Natural killer cell (primary cell): ENCODE measurements around the gene FHIT. TPM values are rescaled to one million over a fixed set of nuclear protein-coding genes. Genes with fewer than 3 reads are reported as not detected.
A peak's percentile ranks its signal among the peaks of the same experiment; 100 is the strongest.

Source experiments
- ATAC-seq, 3 donors: fragments of 150-1000 bp in 2 of 3; fragments of 200-7000 bp in 1 of 3; cut with Tn5 transposase; 1 replicate in 1 of 3; 2 replicates in 2 of 3; pipeline ENCODE4 v1.10.0; 2021; ENCODE audit warnings: mild to moderate bottlenecking in 2 of 3, moderate library complexity in 2 of 3
- DNase-seq, 2 donors: peaks; one replicate each; pipeline versions ENCODE4 v3.0.0 to v3.0.0-alpha.2; 2013 to 2021; ENCODE audit warnings: mixed read lengths in 1 of 2
- H3K27ac ChIP-seq: one replicate; pipeline ENCODE4 v1.5.1; 2013; ENCODE audit warnings: mild to moderate bottlenecking, low read length
- H3K27me3 ChIP-seq: one replicate; pipeline ENCODE4 v1.6.1; 2013; ENCODE audit warnings: low read length; ENCODE audit not compliant: control insufficient read depth, insufficient read depth
- H3K36me3 ChIP-seq: one replicate; pipeline ENCODE4 v1.6.1; 2013; ENCODE audit warnings: low read length; ENCODE audit not compliant: control insufficient read depth, insufficient read depth
- H3K4me1 ChIP-seq: one replicate; pipeline ENCODE4 v1.6.1; 2013; ENCODE audit warnings: low read length; ENCODE audit not compliant: control insufficient read depth, insufficient read depth
- H3K4me3 ChIP-seq: one replicate; pipeline ENCODE4 v1.5.1; 2013; ENCODE audit warnings: low read length
- H3K9me3 ChIP-seq: one replicate; pipeline ENCODE4 v1.6.1; 2013; ENCODE audit warnings: low read length; ENCODE audit not compliant: control insufficient read depth, insufficient read depth
- H3K27ac Mint-ChIP-seq, 2 donors: one replicate each; pipeline ENCODE4 v1.8.0; 2022; ENCODE audit warnings: mild to moderate bottlenecking in 2 of 2, mixed read lengths in 2 of 2, moderate library complexity in 1 of 2
- H3K27me3 Mint-ChIP-seq, 2 donors: one replicate each; pipeline ENCODE4 v1.8.0; 2022; ENCODE audit warnings: low read depth in 2 of 2, mixed read lengths in 2 of 2
- H3K36me3 Mint-ChIP-seq: one replicate; pipeline ENCODE4 v1.8.0; 2022; ENCODE audit warnings: mixed read lengths
- H3K4me1 Mint-ChIP-seq, 2 donors: one replicate each; pipeline ENCODE4 v1.8.0; 2022; ENCODE audit warnings: mixed read lengths in 2 of 2
- H3K4me3 Mint-ChIP-seq: one replicate; pipeline ENCODE4 v1.8.0; 2022; ENCODE audit warnings: mild to moderate bottlenecking, moderate library complexity, mixed read lengths
- H3K9me3 Mint-ChIP-seq, 2 donors: one replicate each; pipeline ENCODE4 v1.8.0; 2022; ENCODE audit warnings: mixed read lengths in 2 of 2
- CTCF ChIP-seq: fragments of 200-600 bp; IDR thresholded peaks from one replicate; pipeline ENCODE4 v1.8.0; 2022; ENCODE audit warnings: antibody characterized with exemption
- WGBS: methylation state at CpG from one replicate; pipeline ENCODE4 v1.1.7; 2013; ENCODE audit warnings: missing lambda C conversion rate; ENCODE audit not compliant: insufficient coverage; 5-methylcytosine and 5-hydroxymethylcytosine counted together
- intact Hi-C: fragments of 100-400 bp; cut with micrococcal nuclease; formaldehyde crosslinking; loops from one replicate; pipeline ENCODE4 v1.14.2; 2022
- total RNA-seq, 4 donors: library from RNA; stranded (reverse); fragments of 120-200 nt in 1 of 4; gene quantifications; one replicate each; pipeline versions ENCODE4 v1.2.3 to v1.2.4, GENCODE V29; 2013 to 2022

Gene FHIT
- total RNA-seq, 3 donors from 2014 or later (not counting 1 experiment from before 2014, with no cell fraction given), result 2.7 to 6.1 (median 3.3) TPM

DNA sequence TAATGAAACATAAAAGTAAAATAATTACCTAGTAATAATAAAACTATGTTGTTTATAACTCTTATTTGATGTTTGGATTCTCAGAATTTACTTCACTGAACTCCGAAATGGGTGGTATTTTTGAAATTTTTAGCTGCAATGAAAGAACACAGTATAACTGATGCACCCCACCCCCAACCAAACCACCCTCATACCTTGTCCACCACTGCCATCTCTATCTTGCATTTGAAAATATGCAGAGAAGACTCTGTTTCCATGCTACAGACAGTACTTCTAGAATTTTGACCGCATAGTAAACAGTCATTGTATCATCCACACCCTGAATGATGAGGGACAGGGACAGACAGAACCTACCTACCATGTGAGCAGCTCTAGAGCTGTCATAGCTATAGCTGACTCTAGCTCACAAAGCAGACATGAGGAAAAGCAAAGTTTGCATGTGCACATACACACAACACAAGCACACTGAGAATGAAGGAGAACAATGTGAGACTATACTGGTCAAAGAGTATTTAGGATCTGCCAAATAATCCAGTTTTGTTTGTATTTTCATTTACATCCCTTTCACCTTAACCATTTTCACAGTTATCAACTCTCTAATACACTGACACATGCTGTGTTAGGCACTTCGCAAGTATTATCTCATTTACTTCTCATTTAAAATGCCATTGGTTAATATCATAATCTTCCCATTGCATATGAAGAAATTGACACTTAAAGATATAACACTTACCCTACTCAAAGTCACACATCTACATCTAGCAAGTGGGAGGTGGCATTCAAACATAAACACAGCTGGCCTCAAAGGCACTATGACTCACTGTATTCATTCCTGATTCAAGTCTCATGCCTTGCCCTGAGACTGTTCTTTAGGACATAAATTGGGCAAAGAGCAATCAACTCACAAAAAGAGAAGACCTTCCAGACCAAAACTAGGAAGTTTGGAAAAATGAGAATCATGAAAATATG is 1186.8 kb downstream of the FHIT start:
- TF ChIP-seq CTCF, result no peak
- Histone ChIP-seq H3K27me3 (no peaks in the 10 kb centered on the region), H3K36me3 (no peaks in the 10 kb centered on the region), H3K9me3 (no peaks in the 10 kb centered on the region), H3K27ac (peak overlapping the region; percentile 24), H3K4me3 (no peak overlapping the region), H3K4me1 (peaks cover 10% of the 10 kb centered on the region)
- H3K9me3 Mint-ChIP-seq, result no peaks in the 10 kb centered on the region
- no peaks in the 10 kb centered on the region for H3K27me3 Mint-ChIP-seq
- peak in 1 of 2 donors; percentile 39 for DNase-seq
- H3K4me3 Mint-ChIP-seq, result peak overlapping the region; percentile 60
- peak; percentile 85 to 91 (median 88) for ATAC-seq
- intact Hi-C loops, result loop anchor here (1.0 to 2.0 kb wide), 3 partner anchors 47 to 108 kb away; no protein-coding TSS in a partner anchor
- WGBS, result 85% methylated on average over 3 of the region's 3 CpGs
- H3K27ac Mint-ChIP-seq, result peak overlapping the region; percentile 73 to 91
- peaks cover 35 to 39% of the 10 kb centered on the region in 2 donors for H3K4me1 Mint-ChIP-seq
- H3K36me3 Mint-ChIP-seq, result no peaks in the 10 kb centered on the region

DNA sequence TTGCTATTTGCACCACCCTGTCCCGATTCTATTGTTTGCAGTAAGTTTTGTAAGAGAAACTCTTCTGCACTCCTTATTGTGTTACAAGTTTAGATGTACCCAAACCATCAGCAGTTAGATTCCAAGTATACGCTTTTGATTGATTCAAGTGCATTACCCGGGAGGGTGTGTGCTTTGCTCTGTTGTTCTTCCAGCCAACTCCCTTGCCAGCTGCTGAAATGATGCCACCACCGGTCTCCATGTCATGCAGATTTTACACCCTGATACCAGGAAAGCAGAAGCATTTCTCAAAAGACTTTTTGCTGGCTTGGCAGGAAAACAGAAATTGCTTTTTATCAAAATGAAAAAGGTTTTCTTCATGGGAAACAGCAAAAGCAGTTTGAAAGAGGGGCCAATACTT is 1194.8 kb downstream of the FHIT start:
- no peaks in the 10 kb centered on the region for H3K27me3 ChIP-seq
- H3K4me3 Mint-ChIP-seq, result no peak overlapping the region
- ATAC-seq, result no peak
- WGBS, result 66% methylated on average over 4 of the region's 4 CpGs
- DNase-seq, result peak in 1 of 2 donors; percentile 37
- H3K36me3 ChIP-seq, result no peaks in the 10 kb centered on the region
- no peaks in the 10 kb centered on the region for H3K4me1 Mint-ChIP-seq
- H3K9me3 ChIP-seq, result no peaks in the 10 kb centered on the region
- no peak overlapping the region for H3K4me3 ChIP-seq
- no peak overlapping the region for H3K27ac Mint-ChIP-seq
- intact Hi-C loops, result no loop called here
- no peaks in the 10 kb centered on the region for H3K4me1 ChIP-seq
- H3K9me3 Mint-ChIP-seq, result peaks cover 0 to 2% of the 10 kb centered on the region in 2 donors
- no peak overlapping the region for H3K27ac ChIP-seq
- no peaks in the 10 kb centered on the region for H3K27me3 Mint-ChIP-seq
- TF ChIP-seq CTCF, result no peak
- no peaks in the 10 kb centered on the region for H3K36me3 Mint-ChIP-seq

DNA sequence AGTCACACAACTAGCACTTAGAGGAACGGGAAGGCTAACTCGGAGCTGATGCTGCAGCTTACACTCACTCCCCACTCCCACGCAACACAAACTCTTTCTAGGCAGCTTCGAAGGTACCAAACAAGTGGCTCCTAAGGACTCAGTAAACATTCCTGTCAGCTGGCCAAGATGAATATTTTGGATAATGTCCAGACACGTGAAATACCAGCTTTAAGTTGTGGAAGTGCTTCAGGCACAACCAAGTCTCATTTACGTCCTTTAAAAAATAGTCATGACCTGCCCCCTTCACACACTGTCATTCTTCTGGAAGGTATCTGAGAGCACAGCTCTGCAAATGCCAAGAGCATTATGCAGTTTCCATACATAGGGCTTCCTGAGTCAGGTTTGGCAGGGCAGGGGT is 1195.5 kb downstream of the FHIT start:
- Mint-ChIP-seq H3K27ac (no peak overlapping the region), H3K27me3 (no peaks in the 10 kb centered on the region), H3K9me3 (peaks cover 0 to 2% of the 10 kb centered on the region in 2 donors), H3K4me1 (no peaks in the 10 kb centered on the region), H3K36me3 (no peaks in the 10 kb centered on the region), H3K4me3 (no peak overlapping the region)
- 91% methylated on average over 6 of the region's 6 CpGs for WGBS
- Histone ChIP-seq H3K9me3 (no peaks in the 10 kb centered on the region), H3K27ac (no peak overlapping the region), H3K4me1 (no peaks in the 10 kb centered on the region), H3K36me3 (no peaks in the 10 kb centered on the region), H3K27me3 (no peaks in the 10 kb centered on the region), H3K4me3 (no peak overlapping the region)
- intact Hi-C loops, result no loop called here
- DNase-seq, result no peak
- no peak for TF ChIP-seq CTCF
- ATAC-seq, result no peak
